GM21717 (cell line): Measurements from ENCODE around the gene XXYLT1.
A peak's percentile ranks its signal among the peaks of the same experiment; 100 is the strongest.

Source experiments
- ATAC-seq: cut with Tn5 transposase; IDR thresholded peaks from one replicate; pipeline ENCODE4 v1.9.1; 2021; ENCODE audit warnings: mild to moderate bottlenecking, moderate library complexity; ENCODE audit not compliant: unreplicated experiment

XXYLT1 gene

GRCh38 chr3:195267096-195267495 is 3.9 kb downstream of the XXYLT1 start:
- no peak for ATAC-seq

DNA sequence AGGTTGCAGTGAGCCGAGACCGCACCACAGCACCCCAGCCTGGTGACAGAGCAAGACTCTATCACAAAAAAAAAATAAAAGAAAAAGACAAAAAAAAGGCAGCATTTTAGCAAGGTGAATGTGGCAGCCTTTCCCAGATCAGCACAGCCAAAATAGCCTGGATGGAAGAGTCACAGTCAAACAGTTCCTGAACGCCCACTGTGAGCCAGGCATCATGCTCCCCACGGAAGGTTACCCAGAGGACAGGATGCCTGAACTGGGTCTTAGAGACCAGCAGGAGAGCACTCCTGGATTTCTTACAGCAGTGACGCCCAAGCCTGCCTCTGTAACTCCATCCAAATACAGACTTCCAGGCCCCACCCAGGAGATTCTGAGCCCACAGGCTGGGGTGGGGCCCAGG is 4.5 kb downstream of the XXYLT1 start:
- ATAC-seq = no peak

GRCh38 chr3:195265363-195265976 is 5.5 kb downstream of the XXYLT1 start:
- no peak for ATAC-seq

GRCh38 chr3:195263925-195264600 is 6.9 kb downstream of the XXYLT1 start:
- no peak for ATAC-seq

- ATAC-seq = no peak
Measured at GRCh38 chr3:195263193-195263924, 7.6 kb downstream of the XXYLT1 start.

DNA sequence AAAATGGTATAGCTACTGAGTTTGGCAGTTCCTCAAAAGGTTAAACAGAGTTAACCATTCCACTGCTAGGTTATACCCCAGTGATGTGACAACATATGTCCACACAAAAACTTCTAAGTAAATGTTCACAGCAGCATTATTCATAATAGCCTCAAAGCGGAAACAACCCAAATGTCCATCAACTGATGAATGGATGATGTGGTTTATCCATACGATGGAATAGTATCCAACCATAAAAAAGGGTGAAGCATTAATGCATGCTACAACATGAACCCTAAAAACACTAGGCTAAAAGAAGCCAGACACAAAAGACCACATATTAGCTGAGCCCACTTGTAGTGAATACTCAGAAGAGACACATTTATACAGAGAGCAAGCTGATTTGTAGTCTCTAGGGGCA is 9.0 kb downstream of the XXYLT1 start:
- no peak for ATAC-seq

DNA sequence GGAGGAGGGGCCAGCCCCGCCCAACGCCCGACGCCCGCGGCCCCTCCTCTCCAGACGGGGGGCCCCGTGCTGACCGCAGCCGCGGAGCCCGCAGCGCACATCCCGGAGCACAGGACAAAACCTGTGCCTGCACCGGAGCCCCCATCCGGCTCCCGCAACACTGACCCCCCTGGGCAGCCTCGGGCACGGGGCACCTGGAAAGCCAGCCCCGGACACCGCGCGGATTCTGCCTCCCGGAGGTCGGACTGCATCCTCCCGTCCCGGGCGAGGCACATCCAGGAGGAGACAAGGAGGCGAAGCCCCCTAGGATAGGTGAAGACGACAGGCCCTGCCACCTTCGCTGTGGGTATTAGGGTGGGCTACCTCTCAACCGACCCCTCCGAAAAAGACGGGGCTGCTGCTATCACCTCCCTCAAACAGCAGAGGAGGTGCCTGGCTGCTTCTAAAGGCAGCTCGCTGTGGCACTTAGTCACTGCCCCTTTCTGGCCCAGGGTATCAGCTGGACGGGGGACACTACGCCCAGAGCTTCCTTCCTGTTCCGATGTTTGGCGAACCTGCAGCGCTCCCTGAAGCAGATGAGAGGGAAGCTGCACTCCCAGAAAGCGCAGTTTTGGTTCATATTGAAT is 10.6 kb downstream of the XXYLT1 start:
- ATAC-seq = peak; percentile 8

DNA sequence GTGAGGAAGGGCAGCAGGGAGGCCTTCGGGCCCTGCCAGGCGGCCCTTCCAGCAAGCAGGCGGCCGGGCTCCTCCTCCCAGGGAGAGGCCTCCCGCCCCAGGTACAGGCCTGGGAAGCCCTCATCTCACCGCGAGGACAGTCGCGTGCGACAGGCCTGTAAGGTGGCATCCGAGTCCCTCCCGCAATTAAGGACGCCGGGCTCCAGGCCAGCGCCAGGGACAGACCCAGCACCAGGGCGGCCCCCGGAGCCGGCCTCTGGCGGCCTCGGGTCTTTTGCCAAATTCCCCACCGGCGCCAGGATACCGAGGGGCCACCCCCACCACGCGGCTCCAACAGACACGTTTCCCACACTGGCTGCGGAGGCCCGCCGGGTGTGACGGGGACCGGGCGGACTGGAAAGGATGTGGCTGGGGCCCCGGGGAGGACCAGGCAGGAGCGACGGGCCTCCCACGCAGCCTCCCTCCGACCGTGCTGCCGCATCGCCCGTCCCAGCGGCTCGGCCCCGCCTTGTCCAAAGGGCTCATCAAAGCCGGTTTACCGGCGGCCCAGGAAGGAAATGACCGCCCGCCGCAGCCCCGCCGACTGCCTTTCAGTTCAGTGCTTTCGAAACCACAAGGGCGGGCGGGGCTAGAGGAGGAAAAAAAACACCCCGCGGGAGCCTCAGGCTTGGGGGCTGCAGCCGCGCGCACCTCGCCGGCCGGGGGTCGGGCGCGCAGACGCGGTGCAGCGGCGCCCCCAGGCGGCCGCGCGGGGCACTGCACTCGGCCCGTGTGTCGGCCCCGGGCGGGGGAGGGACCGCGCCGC is 11.3 kb downstream of the XXYLT1 start:
- peak; percentile 69 for ATAC-seq

GRCh38 chr3:195259154-195259474 is 11.8 kb downstream of the XXYLT1 start:
- ATAC-seq = no peak

GRCh38 chr3:195258449-195259153 is 12.4 kb downstream of the XXYLT1 start:
- no peak for ATAC-seq

DNA sequence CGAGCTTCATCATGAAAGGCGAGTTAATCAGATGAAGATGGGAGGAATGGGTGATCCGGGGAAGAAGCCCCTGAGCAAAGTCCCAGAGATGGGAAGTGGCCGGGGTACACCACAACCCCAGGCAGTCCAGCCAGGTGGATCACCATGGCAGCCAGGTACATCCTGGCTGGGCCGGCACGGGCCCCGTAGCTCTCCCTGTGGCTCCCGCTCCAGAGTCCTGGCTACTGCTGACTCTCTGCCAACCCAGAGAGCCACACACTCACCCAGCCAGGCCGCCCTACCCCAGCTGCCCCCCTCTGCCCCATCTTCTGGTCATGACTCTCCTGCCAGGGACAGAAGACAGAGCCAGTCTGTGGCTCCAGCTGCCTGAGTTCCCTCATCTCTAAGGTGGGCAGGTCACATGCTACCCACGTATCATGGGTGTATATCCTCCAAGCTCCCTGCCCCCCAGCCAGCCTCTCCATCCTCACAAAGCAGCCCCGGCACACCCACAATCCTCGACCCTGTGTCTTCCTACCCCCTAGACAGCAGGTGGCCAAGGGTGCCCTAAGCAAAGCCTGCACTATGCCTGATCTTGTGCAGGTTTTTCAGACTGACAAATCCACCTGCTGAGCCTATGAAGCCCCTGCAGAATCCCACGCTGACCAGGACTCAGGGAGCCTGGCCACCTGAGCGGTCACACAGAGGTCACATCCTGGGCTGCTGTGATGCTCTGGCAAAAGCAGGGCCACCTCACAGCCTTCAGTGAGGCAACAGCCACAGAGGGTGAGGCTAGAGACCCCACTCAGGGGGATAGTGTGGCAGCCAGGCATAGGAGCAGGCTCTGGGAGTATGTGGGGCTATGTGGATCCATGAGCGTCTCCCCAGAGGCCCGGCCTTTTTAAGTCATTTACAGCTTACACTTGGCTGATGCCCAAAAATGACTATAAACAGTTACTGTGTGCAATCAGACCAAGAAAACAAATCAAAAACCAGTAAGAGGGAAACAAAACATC is 13.2 kb downstream of the XXYLT1 start:
- no peak for ATAC-seq

- no peak for ATAC-seq
Measured at GRCh38 chr3:195256639-195257453, 14.1 kb downstream of the XXYLT1 start.

DNA sequence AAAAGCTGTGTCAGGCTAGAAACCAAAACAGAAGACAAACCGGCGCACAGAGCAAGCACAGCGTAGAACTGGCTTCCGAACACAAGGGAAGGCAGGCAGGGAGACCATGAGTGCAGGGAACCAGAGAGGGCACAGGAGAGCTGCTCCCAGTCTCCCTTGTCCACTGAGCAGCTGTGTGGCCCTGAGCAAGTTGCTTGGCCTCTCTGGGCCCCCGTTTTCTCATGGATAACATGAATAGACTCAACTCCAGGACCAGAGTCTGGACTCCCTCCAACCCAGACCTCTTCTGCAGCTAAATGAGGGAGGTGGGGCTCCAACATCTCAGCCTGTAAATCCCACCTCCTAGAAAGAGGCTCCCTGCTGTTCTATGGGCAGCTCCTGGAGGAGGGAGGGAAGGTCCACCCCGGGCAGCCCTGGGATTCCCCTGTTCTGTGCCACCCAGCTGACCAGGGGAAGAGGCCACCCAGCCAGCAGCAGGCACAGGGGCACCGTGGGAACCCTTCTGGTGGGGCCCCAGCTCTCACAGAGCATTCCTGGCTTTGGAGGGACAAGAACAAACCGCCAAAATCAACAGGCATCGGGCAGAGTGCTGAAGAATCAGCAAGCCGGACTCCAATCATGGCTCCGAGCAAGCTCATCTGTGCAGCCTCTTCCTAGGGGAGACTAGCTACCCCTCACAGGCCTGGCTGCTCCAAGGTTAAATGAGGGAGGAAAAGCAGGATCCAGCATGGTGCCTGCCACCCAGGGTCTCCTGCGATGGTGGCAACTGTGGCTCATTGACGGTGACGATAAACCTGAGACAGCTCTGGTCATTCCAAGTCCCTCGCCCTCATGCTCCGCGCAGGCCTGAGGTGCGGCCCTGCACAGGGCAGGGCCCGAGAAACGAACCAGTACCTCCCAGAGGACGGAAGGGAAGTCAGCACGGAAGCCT is 15.1 kb downstream of the XXYLT1 start:
- ATAC-seq = no peak

GRCh38 chr3:195255176-195255500 is 15.8 kb downstream of the XXYLT1 start:
- ATAC-seq = no peak

DNA sequence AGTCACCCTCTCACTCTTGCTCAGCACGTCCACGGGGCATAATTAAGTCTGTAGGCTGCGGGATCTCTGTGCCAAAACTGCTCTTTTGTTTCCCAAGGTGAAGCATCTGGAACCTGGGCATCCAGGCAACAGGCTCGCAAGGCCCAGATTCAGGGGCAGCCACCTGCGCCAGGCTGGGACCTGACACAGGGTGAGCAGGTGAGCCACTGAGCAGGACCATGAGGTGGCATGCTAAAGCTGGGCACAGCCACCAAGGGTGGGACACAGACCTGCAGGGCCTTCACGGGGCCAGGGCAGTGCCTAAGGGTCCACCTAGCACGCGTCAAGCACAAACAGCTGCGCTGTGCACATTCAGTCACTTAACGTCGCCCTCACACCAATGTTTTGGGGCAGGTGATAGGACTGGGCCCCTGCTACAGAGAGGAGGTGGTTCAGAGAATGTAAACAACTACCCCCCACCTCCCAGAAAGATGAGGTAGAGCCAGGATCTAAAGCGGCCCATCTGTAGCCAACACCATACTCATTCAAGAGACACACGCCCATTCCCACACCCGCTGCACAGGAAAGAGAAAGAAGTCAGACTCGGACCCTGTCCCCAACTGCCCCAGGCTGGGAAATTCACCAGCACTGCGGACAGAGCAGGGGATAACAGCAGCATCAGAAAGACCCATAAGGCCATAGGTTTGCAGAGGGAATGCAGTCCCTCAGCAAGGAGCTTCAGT is 16.3 kb downstream of the XXYLT1 start:
- no peak for ATAC-seq

DNA sequence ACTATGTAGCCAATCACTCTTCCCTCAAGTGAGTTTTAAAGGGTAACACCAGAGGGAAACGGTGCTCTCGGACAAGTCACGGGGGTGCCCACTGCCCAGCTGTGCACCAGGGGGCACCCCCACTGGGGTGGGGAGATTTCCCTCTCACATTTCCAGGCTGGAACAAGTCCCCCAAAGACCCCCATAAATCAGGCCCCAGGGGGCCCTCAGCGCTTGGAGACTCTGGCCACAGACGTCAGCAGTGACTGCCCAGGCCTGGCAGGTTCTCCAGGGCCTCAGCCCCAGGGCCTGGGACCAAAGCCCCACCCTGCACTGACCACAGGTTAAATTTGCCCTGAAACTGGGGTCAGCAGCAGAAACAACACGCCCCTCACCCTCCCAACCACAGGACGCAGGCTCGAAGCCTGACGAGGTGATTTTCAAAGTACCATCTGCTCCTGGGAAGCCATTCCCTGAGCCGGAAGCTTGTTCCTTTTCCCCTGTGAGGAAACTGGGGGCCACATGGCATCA is 17.0 kb downstream of the XXYLT1 start:
- no peak for ATAC-seq
